Smooth muscle cell (in vitro differentiated cells): ENCODE measurements around the gene ABTB2. TPM values are rescaled to one million over a fixed set of nuclear protein-coding genes. Genes with fewer than 3 reads are reported as not detected.

Experiments used
- DNase-seq: peaks from one replicate; lab custom pipeline; 2025; ENCODE audit not compliant: unreplicated experiment; lab: John Stamatoyannopoulos, UW
- H2AFZ ChIP-seq: fragments of 200-600 bp; sonication (generic); 2 replicates; pipeline ENCODE4 v1.6.0; 2016; ENCODE audit warnings: antibody characterized with exemption, low read depth, mild to moderate bottlenecking
- H3F3A ChIP-seq: fragments of 200-600 bp; sonication (generic); 2 replicates; pipeline ENCODE4 v1.6.0; 2017; ENCODE audit warnings: antibody characterized with exemption, low read depth
- H3K27ac ChIP-seq: fragments of 200-600 bp; sonication (generic); 2 replicates; pipeline ENCODE4 v1.5.1; 2016; ENCODE audit warnings: low read depth, mild to moderate bottlenecking
- H3K27me3 ChIP-seq: fragments of 200-600 bp; sonication (generic); 2 replicates; pipeline ENCODE4 v1.6.1; 2016; ENCODE audit warnings: low read depth, mild to moderate bottlenecking
- H3K36me3 ChIP-seq: fragments of 200-600 bp; sonication (generic); 2 replicates; pipeline ENCODE4 v1.5.1; 2016; ENCODE audit warnings: low read depth
- H3K4me1 ChIP-seq: fragments of 200-600 bp; sonication (generic); 2 replicates; pipeline ENCODE4 v1.5.1; 2016; ENCODE audit warnings: low read depth
- H3K4me2 ChIP-seq: fragments of 200-600 bp; sonication (generic); 2 replicates; pipeline ENCODE4 v1.6.0; 2016; ENCODE audit warnings: mild to moderate bottlenecking
- H3K4me3 ChIP-seq: fragments of 200-600 bp; sonication (generic); 2 replicates; pipeline ENCODE4 v1.5.1; 2016; ENCODE audit warnings: mild to moderate bottlenecking
- H3K79me2 ChIP-seq: fragments of 200-600 bp; sonication (generic); 2 replicates; pipeline ENCODE4 v1.6.0; 2016; ENCODE audit warnings: low read depth, mild to moderate bottlenecking
- H3K9ac ChIP-seq: fragments of 200-600 bp; sonication (generic); 2 replicates; pipeline ENCODE4 v1.6.0; 2016; ENCODE audit warnings: low read depth
- H3K9me3 ChIP-seq: fragments of 200-600 bp; sonication (generic); replicated peaks from 2 replicates; pipeline ENCODE4 v1.5.1; 2016; ENCODE audit warnings: low read depth
- H4K20me1 ChIP-seq: fragments of 200-600 bp; sonication (generic); 2 replicates; pipeline ENCODE4 v1.6.0; 2016; ENCODE audit warnings: low read depth
- WGBS: methylation state at CpG from one replicate; pipeline ENCODE4 v1.1.7; 2016; ENCODE audit warnings: low lambda C conversion rate; 5-methylcytosine and 5-hydroxymethylcytosine counted together
- polyA plus RNA-seq: library from polyadenylated mRNA; unstranded; fragments of >200 nt; fragmentation: Nextera tagmentation; extraction: Ambion mirVana; gene quantifications from 2 replicates; pipeline ENCODE4 v1.2.1, GENCODE V29; 2016
- total RNA-seq: library from RNA; depleted of rRNA; stranded (reverse); fragments of >200 nt; gene quantifications from 2 replicates; pipeline ENCODE4 v1.2.3, GENCODE V29; 2014
- TF ChIP-seq, protein P1 (sequence below): fragments of 200-600 bp; sonication (generic); IDR thresholded peaks from 2 replicates; pipeline ENCODE4 v1.5.1; 2017; ENCODE audit warnings: borderline replicate concordance, mild to moderate bottlenecking, antibody characterized with exemption; ENCODE audit not compliant: insufficient read depth, poor library complexity, severe bottlenecking

The ABTB2 gene
- total and polyA plus RNA-seq, 2 experiments from 2014 or later = 4.3 to 4.9 TPM

GRCh38 chr11:34298871-34299270, 58.9 kb downstream of the ABTB2 start:
- TF ChIP-seq, protein P1, sequence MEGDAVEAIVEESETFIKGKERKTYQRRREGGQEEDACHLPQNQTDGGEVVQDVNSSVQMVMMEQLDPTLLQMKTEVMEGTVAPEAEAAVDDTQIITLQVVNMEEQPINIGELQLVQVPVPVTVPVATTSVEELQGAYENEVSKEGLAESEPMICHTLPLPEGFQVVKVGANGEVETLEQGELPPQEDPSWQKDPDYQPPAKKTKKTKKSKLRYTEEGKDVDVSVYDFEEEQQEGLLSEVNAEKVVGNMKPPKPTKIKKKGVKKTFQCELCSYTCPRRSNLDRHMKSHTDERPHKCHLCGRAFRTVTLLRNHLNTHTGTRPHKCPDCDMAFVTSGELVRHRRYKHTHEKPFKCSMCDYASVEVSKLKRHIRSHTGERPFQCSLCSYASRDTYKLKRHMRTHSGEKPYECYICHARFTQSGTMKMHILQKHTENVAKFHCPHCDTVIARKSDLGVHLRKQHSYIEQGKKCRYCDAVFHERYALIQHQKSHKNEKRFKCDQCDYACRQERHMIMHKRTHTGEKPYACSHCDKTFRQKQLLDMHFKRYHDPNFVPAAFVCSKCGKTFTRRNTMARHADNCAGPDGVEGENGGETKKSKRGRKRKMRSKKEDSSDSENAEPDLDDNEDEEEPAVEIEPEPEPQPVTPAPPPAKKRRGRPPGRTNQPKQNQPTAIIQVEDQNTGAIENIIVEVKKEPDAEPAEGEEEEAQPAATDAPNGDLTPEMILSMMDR = no peak
- WGBS = 64% methylated on average over 2 of the region's 2 CpGs
- H2AFZ ChIP-seq = no peak overlapping the region
- peaks cover 30% of the 10 kb centered on the region for H3K4me1 ChIP-seq
- no peak overlapping the region for H3K27ac ChIP-seq
- no peak for DNase-seq
- no peaks in the 10 kb centered on the region for H3K27me3 ChIP-seq
- no peak overlapping the region for H3K4me2 ChIP-seq
- H3K36me3 ChIP-seq = no peaks in the 10 kb centered on the region
- H3K79me2 ChIP-seq = peaks cover 11% of the 10 kb centered on the region
- peaks cover 14% of the 10 kb centered on the region for H4K20me1 ChIP-seq
- H3K9me3 ChIP-seq = no peaks in the 10 kb centered on the region
- no peak overlapping the region for H3K9ac ChIP-seq
- H3F3A ChIP-seq = peaks cover 15% of the 10 kb centered on the region
- H3K4me3 ChIP-seq = no peak overlapping the region

DNA sequence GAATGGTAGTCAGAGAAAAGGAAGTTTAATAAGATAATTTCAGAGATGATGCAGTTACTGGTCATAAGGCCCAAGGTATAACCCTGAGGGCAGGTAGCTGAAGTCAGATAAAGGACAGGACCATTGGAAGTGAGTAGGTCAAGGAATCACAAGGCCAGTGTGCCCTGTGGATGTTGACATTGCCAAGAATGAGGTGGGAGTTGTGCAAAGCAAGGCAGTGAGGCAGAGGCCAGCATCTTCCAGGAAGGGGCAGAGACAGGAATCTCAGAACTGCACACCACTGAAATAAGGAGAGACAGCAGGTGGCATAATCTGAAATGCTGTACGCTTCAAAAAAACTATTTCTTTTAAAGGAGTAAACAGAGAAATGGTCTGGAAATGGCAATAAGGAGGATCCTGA, 61.4 kb downstream of the ABTB2 start:
- H3K36me3 ChIP-seq = no peaks in the 10 kb centered on the region
- H3K4me2 ChIP-seq = no peak overlapping the region
- H3K9ac ChIP-seq = no peak overlapping the region
- no peak overlapping the region for H3K4me3 ChIP-seq
- H3F3A ChIP-seq = peaks cover 5% of the 10 kb centered on the region
- H3K79me2 ChIP-seq = peaks cover 15% of the 10 kb centered on the region
- peaks cover 11% of the 10 kb centered on the region for H4K20me1 ChIP-seq
- no peak overlapping the region for H2AFZ ChIP-seq
- H3K9me3 ChIP-seq = no peaks in the 10 kb centered on the region
- whole genome bisulfite sequencing = 87% methylated on average over 1 of the region's 1 CpG
- TF ChIP-seq, protein P1 = no peak
- no peak for DNase-seq
- no peak overlapping the region for H3K27ac ChIP-seq
- peaks cover 25% of the 10 kb centered on the region for H3K4me1 ChIP-seq
- no peaks in the 10 kb centered on the region for H3K27me3 ChIP-seq

- Histone ChIP-seq H3K27me3 (no peaks in the 10 kb centered on the region), H3K36me3 (no peaks in the 10 kb centered on the region), H2AFZ (no peak overlapping the region), H3K9me3 (no peaks in the 10 kb centered on the region), H3K4me3 (no peak overlapping the region), H3K27ac (no peak overlapping the region), H3K9ac (no peak overlapping the region), H4K20me1 (peaks cover 31% of the 10 kb centered on the region), H3K4me1 (no peaks in the 10 kb centered on the region), H3F3A (no peaks in the 10 kb centered on the region), H3K79me2 (peaks cover 15% of the 10 kb centered on the region), H3K4me2 (no peak overlapping the region)
- 48% methylated on average over 2 of the region's 2 CpGs for WGBS
- TF ChIP-seq, protein P1 = no peak
- no peak for DNase-seq
These were observed 65.3 kb downstream of the ABTB2 start for GRCh38 chr11:34292546-34292945.

DNA sequence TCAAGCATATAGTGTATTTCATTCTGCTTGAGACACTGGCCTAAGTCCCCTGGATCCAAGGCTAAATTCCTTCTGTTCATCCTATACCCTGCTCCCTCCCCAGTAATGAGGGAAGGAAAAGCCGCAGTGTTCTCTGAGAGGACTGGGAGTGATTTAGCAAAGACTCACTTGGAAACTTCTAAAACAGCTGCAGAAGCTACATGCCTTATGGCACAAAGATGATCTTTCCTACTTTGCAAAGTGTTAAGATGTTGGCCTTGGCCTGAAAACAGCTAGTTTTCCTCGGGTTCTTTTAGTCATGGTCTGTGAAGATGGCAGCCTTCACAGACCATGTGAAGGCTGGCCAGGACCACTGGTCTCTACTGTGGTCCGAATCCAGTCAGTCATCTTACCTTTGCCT, 65.7 kb downstream of the ABTB2 start:
- TF ChIP-seq, protein P1 = no peak
- 98% methylated on average over 3 of the region's 3 CpGs for WGBS
- peaks cover 29% of the 10 kb centered on the region for H4K20me1 ChIP-seq
- H3K36me3 ChIP-seq = no peaks in the 10 kb centered on the region
- no peak overlapping the region for H3K9ac ChIP-seq
- no peak overlapping the region for H3K4me3 ChIP-seq
- no peak for DNase-seq
- no peak overlapping the region for H3K4me2 ChIP-seq
- no peak overlapping the region for H3K27ac ChIP-seq
- H3K9me3 ChIP-seq = no peaks in the 10 kb centered on the region
- H2AFZ ChIP-seq = no peak overlapping the region
- H3K79me2 ChIP-seq = peaks cover 19% of the 10 kb centered on the region
- H3K27me3 ChIP-seq = no peaks in the 10 kb centered on the region
- no peaks in the 10 kb centered on the region for H3K4me1 ChIP-seq
- no peaks in the 10 kb centered on the region for H3F3A ChIP-seq
